GM12892 (cell line): ENCODE results near the gene NECAB3.
"Not testable (repeated sequence)": the region's sequence is repeated elsewhere in the genome, so short reads cannot be mapped to it uniquely, and the experiment has no call there.

Experiments used
- POLR2AphosphoS5 ChIP-seq: IDR thresholded peaks from 2 replicates; pipeline ENCODE4 v1.6.1; 2011; ENCODE audit warnings: low read depth, low read length, control low read depth
- TAF1 ChIP-seq: IDR thresholded peaks from 2 replicates; pipeline ENCODE4 v1.6.1; 2011; ENCODE audit warnings: low read depth, mild to moderate bottlenecking, control low read depth, low read length, borderline replicate concordance

DNA sequence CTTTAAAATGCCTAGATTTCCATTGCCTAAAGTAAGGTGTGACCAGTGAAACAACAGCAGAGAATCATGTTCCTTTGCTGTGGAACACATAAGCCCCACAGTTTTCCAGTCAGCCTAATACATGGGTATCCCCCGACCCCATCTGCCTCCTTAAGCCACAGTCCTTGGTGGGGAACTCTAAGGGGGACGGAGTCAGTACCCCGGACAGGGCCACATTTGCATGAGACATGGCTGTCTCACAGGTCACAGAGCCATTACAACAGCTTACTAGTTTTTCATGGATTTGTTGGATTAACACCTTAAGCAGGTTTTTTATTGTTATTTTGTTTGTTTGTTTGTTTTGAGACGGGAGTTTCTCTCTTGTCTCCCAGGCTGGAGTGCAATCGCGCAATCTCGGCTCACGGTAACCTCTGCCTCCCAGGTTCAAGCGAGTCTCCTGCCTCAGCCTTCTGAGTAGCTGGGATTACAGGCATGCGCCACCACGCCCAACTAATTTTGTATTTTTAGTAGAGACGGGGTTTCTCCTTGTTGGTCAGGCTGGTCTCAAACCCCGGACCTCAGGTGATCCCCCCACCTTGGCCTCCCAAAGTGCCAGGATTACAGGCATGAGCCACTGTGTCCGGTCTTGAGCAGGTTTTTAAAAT is 27.1 kb downstream of the NECAB3 start:
- not testable (repeated sequence) for TF ChIP-seq TAF1, POLR2AphosphoS5
